Measurements from ENCODE around the gene STK10. TPM values are rescaled to one million over a fixed set of nuclear protein-coding genes. Genes with fewer than 3 reads are reported as not detected.

The STK10 gene
- total and polyA plus RNA-seq, 9 of the 15 experiments (the other 6 are each of a cell fraction or from before 2014, with no cell fraction given), result 0.30 to 6.7 (median 2.4) TPM

- H3K27ac ChIP-seq (ENCODE audit: extremely low read depth, low read depth, low read length), result no peak overlapping the region
- no peak overlapping the region for H2AFZ ChIP-seq (ENCODE audit: low read depth, low read length)
- H4K20me1 ChIP-seq (replicated peaks; ENCODE audit: control insufficient read depth, insufficient read depth, low read length), result 0 out of 2 replicates have a peak, but pooled peaks cover 4% of the 10 kb centered on the region
- no peaks in the 10 kb centered on the region for H3K79me2 ChIP-seq (ENCODE audit: control insufficient read depth, insufficient read depth, low read length)
- FAIRE-seq, result peak; percentile 81
- ATAC-seq, result peak; percentile 63
- 26% methylated on average over 18 of the region's 21 CpGs for WGBS (ENCODE audit: insufficient coverage, low coverage, missing lambda C conversion rate)
- H3K9me1 ChIP-seq (ENCODE audit: control insufficient read depth, insufficient read depth, low read length), result no peaks in the 10 kb centered on the region
- no TSS peak for BruUV-seq (replicated peaks)
- DNase-seq (ENCODE audit: extremely low read depth in 1 of 4, low spot score in 3 of 4), result peak; percentile 41 to 68 (median 59)
- H3K9me3 ChIP-seq (replicated peaks; ENCODE audit: control insufficient read depth, insufficient read depth, low read depth, low read length), result no peaks in the 10 kb centered on the region
- CTCF ChIA-PET (ENCODE audit: low intra/inter-chr PET ratio), result no interaction called here
- intact Hi-C loops (cut with micrococcal nuclease), result loop anchor here (10.0 kb wide), 1 partner anchor 352 kb away; the partner anchor contains the start of gene SH3PXD2B
- in situ Hi-C loops (cut with MboI), result loop anchor here (10.0 kb wide), 1 partner anchor 352 kb away; the partner anchor contains the start of gene SH3PXD2B
- POLR2A ChIA-PET, result interaction anchor here (0.7 kb wide), 1 partner anchor 354 kb away, joined by 4 read pairs; no protein-coding TSS in a partner anchor
- no peak for TF ChIP-seq ZNF696 (CRISPR knock-in tag; conservative IDR thresholded peaks at IDR 0.05)
- no peak for TF ChIP-seq SRSF7 (optimal IDR thresholded peaks at IDR 0.05; ENCODE audit: low read depth, low read length)
- peak; percentile 81 for TF ChIP-seq ZNF239 (CRISPR knock-in tag; IDR thresholded peaks at IDR 0.05)
- TF ChIP-seq EGR1 (conservative IDR thresholded peaks at IDR 0.05), result peak; percentile 42
- TF ChIP-seq JUND (IDR thresholded peaks at IDR 0.05; ENCODE audit: borderline replicate concordance, low read depth, low read length), result peak; percentile 46; the same call in 1 of the 2 replicates
- no peak for TF ChIP-seq JUND (tag; IDR thresholded peaks at IDR 0.05; ENCODE audit: borderline replicate concordance, low read depth, low read length)
- TF ChIP-seq, protein P1, sequence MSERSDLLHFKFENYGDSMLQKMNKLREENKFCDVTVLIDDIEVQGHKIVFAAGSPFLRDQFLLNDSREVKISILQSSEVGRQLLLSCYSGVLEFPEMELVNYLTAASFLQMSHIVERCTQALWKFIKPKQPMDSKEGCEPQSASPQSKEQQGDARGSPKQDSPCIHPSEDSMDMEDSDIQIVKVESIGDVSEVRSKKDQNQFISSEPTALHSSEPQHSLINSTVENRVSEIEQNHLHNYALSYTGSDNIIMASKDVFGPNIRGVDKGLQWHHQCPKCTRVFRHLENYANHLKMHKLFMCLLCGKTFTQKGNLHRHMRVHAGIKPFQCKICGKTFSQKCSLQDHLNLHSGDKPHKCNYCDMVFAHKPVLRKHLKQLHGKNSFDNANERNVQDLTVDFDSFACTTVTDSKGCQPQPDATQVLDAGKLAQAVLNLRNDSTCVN (CRISPR knock-in tag; IDR thresholded peaks at IDR 0.05), result no peak
- TF ChIP-seq, protein P2, sequence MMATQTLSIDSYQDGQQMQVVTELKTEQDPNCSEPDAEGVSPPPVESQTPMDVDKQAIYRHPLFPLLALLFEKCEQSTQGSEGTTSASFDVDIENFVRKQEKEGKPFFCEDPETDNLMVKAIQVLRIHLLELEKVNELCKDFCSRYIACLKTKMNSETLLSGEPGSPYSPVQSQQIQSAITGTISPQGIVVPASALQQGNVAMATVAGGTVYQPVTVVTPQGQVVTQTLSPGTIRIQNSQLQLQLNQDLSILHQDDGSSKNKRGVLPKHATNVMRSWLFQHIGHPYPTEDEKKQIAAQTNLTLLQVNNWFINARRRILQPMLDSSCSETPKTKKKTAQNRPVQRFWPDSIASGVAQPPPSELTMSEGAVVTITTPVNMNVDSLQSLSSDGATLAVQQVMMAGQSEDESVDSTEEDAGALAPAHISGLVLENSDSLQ (IDR thresholded peaks at IDR 0.05), result peak; percentile 67
- TF ChIP-seq ZBTB7A (IDR thresholded peaks at IDR 0.05; ENCODE audit: borderline replicate concordance, control insufficient read depth, low read depth, low read length), result 0 out of 2 replicates have a peak, but pooled peaks have one; percentile 27
- TF ChIP-seq TCF7L2 (IDR thresholded peaks at IDR 0.05; ENCODE audit: low read depth, low read length), result no peak
- no peak for TF ChIP-seq XRCC4 (IDR thresholded peaks at IDR 0.05; ENCODE audit: extremely low read depth, insufficient read depth, insufficient read length)
- no peak for TF ChIP-seq SUPT5H (IDR thresholded peaks at IDR 0.05)
- 0 out of 2 replicates have a peak, but pooled peaks have one; percentile 20 for TF ChIP-seq CREM (IDR thresholded peaks at IDR 0.05; ENCODE audit: low read depth)
- TF ChIP-seq PYGO2 (tag; IDR thresholded peaks at IDR 0.05), result no peak
- TF ChIP-seq TFAM (CRISPR knock-in tag; conservative IDR thresholded peaks at IDR 0.05), result no peak
- H3K4me1 ChIP-seq (replicated peaks in 1 of 2; ENCODE audit: control insufficient read depth in 2 of 2, insufficient read depth in 2 of 2, low read length in 2 of 2), result peaks cover 13 to 32% of the 10 kb centered on the region in 2 experiments; a peak in 3 of 5 replicates
- no peak overlapping the region for H3K4me2 ChIP-seq (ENCODE audit: insufficient read depth, low read length)
- H3K4me3 ChIP-seq, result no peak overlapping the region
- 0 out of 4 replicates have a peak overlapping the region, but pooled peaks of 1 of the 2 experiments have one; percentile 72 for H3K9ac ChIP-seq (ENCODE audit: insufficient read depth in 1 of 2, low read depth in 2 of 2, low read length in 2 of 2)
- peaks cover 0 to 17% of the 10 kb centered on the region in 2 experiments; a peak in 2 of 5 replicates for H3K27me3 ChIP-seq (ENCODE audit: control insufficient read depth in 2 of 2, insufficient read depth in 2 of 2, low read length in 2 of 2)
- no peaks in the 10 kb centered on the region for H3K36me3 ChIP-seq (ENCODE audit: control insufficient read depth, insufficient read depth, low read length)
These were observed 85.0 kb downstream of the STK10 start for GRCh38 chr5:172102913-172103626.
